H1 (cell line): Measurements from ENCODE around the gene PLPP2. TPM values are rescaled to one million over a fixed set of nuclear protein-coding genes. Genes with fewer than 3 reads are reported as not detected.

Experiments used
- CTCF ChIA-PET: fragments of 300-600 bp; sonication (Branson Sonifier 250); formaldehyde crosslinking; loops from one replicate; lab custom pipeline; 2021; ENCODE audit not compliant: partially characterized antibody; lab: Charles Lee
- POLR2A ChIA-PET: fragments of 300-600 bp; sonication (Branson Sonifier 250); formaldehyde crosslinking; loops from one replicate; lab custom pipeline; 2021; ENCODE audit warnings: inconsistent platforms; ENCODE audit not compliant: partially characterized antibody; lab: Charles Lee
- DNase-seq, 2 experiments: peaks; one replicate each; pipeline versions ENCODE4 v3.0.0 to v3.0.0-alpha.2; 2010 to 2022; ENCODE audit warnings: low spot score in 2 of 2, low read depth in 1 of 2, mixed read lengths in 1 of 2
- FAIRE-seq: peaks from 2 replicates; lab custom pipeline; 2011; peaks lifted over from hg19 to GRCh38; lab: Jason Lieb, UNC
- H2AFZ ChIP-seq: 2 replicates; pipeline ENCODE4 v1.8.1; 2012; ENCODE audit warnings: low read length, inconsistent platforms
- H2AK5ac ChIP-seq: 2 replicates; pipeline ENCODE4 v1.6.1; 2013; ENCODE audit warnings: low read depth, low read length
- H2BK120ac ChIP-seq: replicated peaks from 2 replicates; pipeline ENCODE3; 2013; ENCODE audit warnings: low read depth, low read length, inconsistent platforms
- H2BK12ac ChIP-seq: 2 replicates; pipeline ENCODE4 v1.6.1; 2013; ENCODE audit warnings: low read depth, low read length
- H2BK15ac ChIP-seq: 2 replicates; pipeline ENCODE4 v1.6.1; 2013; ENCODE audit warnings: low read length
- H2BK20ac ChIP-seq: 2 replicates; pipeline ENCODE4 v1.6.1; 2013; ENCODE audit warnings: low read length
- H2BK5ac ChIP-seq: 2 replicates; pipeline ENCODE4 v1.6.1; 2013; ENCODE audit warnings: low read depth, low read length
- H3K14ac ChIP-seq: 2 replicates; pipeline ENCODE4 v1.6.1; 2013; ENCODE audit warnings: inconsistent platforms; ENCODE audit not compliant: insufficient read length
- H3K18ac ChIP-seq: 2 replicates; pipeline ENCODE4 v1.6.1; 2013; ENCODE audit warnings: low read length; ENCODE audit errors: extremely low read depth
- H3K23ac ChIP-seq: 2 replicates; pipeline ENCODE4 v1.6.1; 2013; ENCODE audit warnings: inconsistent platforms; ENCODE audit not compliant: insufficient read length
- H3K23me2 ChIP-seq: 2 replicates; pipeline ENCODE4 v1.6.1; 2013; ENCODE audit warnings: low read depth, low read length
- H3K27ac ChIP-seq: 2 replicates; pipeline ENCODE4 v1.6.1; 2011; ENCODE audit warnings: low read depth, low read length, inconsistent platforms
- H3K27me3 ChIP-seq, 4 experiments: replicated peaks in 1 of 4; 1 replicate in 1 of 4; 2 replicates in 3 of 4; pipeline versions ENCODE4 v1.6.1 to v1.8.1; 2011 to 2013; ENCODE audit warnings: low read length in 3 of 4, mild to moderate bottlenecking in 3 of 4, inconsistent platforms in 2 of 4, mixed read lengths in 2 of 4, moderate library complexity in 1 of 4; ENCODE audit not compliant: control insufficient read depth in 3 of 4, insufficient read depth in 3 of 4; ENCODE audit errors: extremely low read depth in 1 of 4
- H3K36me3 ChIP-seq, 4 experiments: 2 replicates each; pipeline versions ENCODE4 v1.6.1 to v1.8.1; 2011 to 2013; ENCODE audit warnings: mild to moderate bottlenecking in 4 of 4, low read length in 3 of 4, moderate library complexity in 2 of 4, control low read depth in 1 of 4, inconsistent platforms in 1 of 4; ENCODE audit not compliant: insufficient read depth in 4 of 4, control insufficient read depth in 2 of 4
- H3K4ac ChIP-seq: replicated peaks from 2 replicates; pipeline ENCODE3; 2013; ENCODE audit warnings: low read length, low read depth, mixed read lengths, inconsistent platforms; ENCODE audit not compliant: insufficient read length
- H3K4me1 ChIP-seq, 4 experiments: replicated peaks in 1 of 4; 1 replicate in 1 of 4; 2 replicates in 3 of 4; pipeline versions ENCODE4 v1.6.1 to v1.8.1; 2011 to 2013; ENCODE audit warnings: low read length in 3 of 4, inconsistent platforms in 2 of 4, mixed read lengths in 1 of 4; ENCODE audit not compliant: insufficient read depth in 4 of 4, control insufficient read depth in 3 of 4
- H3K4me2 ChIP-seq, 2 experiments: 2 replicates each; pipeline versions ENCODE4 v1.6.1 to v1.8.1; 2011 to 2013; ENCODE audit warnings: low read depth in 2 of 2, low read length in 2 of 2, control low read depth in 1 of 2, inconsistent platforms in 1 of 2, mild to moderate bottlenecking in 1 of 2; ENCODE audit not compliant: insufficient read depth in 1 of 2
- H3K4me3 ChIP-seq, 4 experiments: fragments of 200-600, 300-600 bp in 1 of 4; sonication (generic), shearing (Covaris generic), sonication (Bioruptor Twin) in 1 of 4; 2 replicates each; pipeline versions ENCODE4 v1.5.1 to v1.8.1; 2011 to 2016; ENCODE audit warnings: low read length in 4 of 4, low read depth in 3 of 4, control low read depth in 2 of 4, inconsistent platforms in 2 of 4, mild to moderate bottlenecking in 2 of 4, mixed read lengths in 1 of 4, moderate library complexity in 1 of 4; ENCODE audit not compliant: insufficient read depth in 2 of 4; ENCODE audit errors: extremely low read depth in 1 of 4
- H3K56ac ChIP-seq: replicated peaks from 2 replicates; pipeline ENCODE3; 2013; ENCODE audit warnings: low read depth, mild to moderate bottlenecking, mixed read lengths, low read length, inconsistent platforms; ENCODE audit not compliant: insufficient read length
- H3K79me1 ChIP-seq: 2 replicates; pipeline ENCODE4 v1.6.1; 2013; ENCODE audit warnings: low read depth, low read length, control low read depth
- H3K79me2 ChIP-seq, 2 experiments: 2 replicates each; pipeline versions ENCODE4 v1.6.1 to v1.8.1; 2012 to 2013; ENCODE audit warnings: low read length in 2 of 2, mild to moderate bottlenecking in 2 of 2, inconsistent platforms in 1 of 2; ENCODE audit not compliant: insufficient read depth in 2 of 2, control insufficient read depth in 1 of 2
- H3K9ac ChIP-seq, 4 experiments: replicated peaks in 1 of 4; 1 replicate in 1 of 4; 2 replicates in 3 of 4; pipeline versions ENCODE4 v1.6.1 to v1.8.1; 2011 to 2013; ENCODE audit warnings: low read depth in 3 of 4, low read length in 3 of 4, control low read depth in 2 of 4, mild to moderate bottlenecking in 2 of 4, moderate library complexity in 2 of 4, inconsistent platforms in 1 of 4; ENCODE audit errors: extremely low read depth in 1 of 4
- H3K9me3 ChIP-seq, 2 experiments: 2 replicates each; pipeline versions ENCODE4 v1.6.1 to v1.8.1; 2012 to 2013; ENCODE audit warnings: mild to moderate bottlenecking in 2 of 2, moderate library complexity in 2 of 2, control low read depth in 1 of 2, inconsistent platforms in 1 of 2, low read depth in 1 of 2, low read length in 1 of 2, mixed read lengths in 1 of 2; ENCODE audit not compliant: insufficient read depth in 2 of 2
- H4K20me1 ChIP-seq, 2 experiments: replicated peaks in 1 of 2; 2 replicates each; pipeline versions ENCODE3 to v1.8.1; 2011 to 2013; ENCODE audit warnings: inconsistent platforms in 2 of 2, low read length in 2 of 2, mild to moderate bottlenecking in 1 of 2; ENCODE audit not compliant: insufficient read depth in 2 of 2, control insufficient read depth in 1 of 2
- H4K5ac ChIP-seq: 2 replicates; pipeline ENCODE4 v1.6.1; 2013; ENCODE audit warnings: low read length, low read depth, mixed read lengths, inconsistent platforms; ENCODE audit not compliant: insufficient read length
- H4K8ac ChIP-seq: 2 replicates; pipeline ENCODE4 v1.8.0; 2013; ENCODE audit warnings: mild to moderate bottlenecking, moderate library complexity, low read length, inconsistent platforms; ENCODE audit not compliant: insufficient read depth; ENCODE audit errors: extremely low read depth
- H4K91ac ChIP-seq: replicated peaks from 2 replicates; pipeline ENCODE3; 2013; ENCODE audit warnings: low read length, mixed read lengths, inconsistent platforms; ENCODE audit not compliant: insufficient read length
- TEAD4 ChIP-seq: IDR thresholded peaks from 2 replicates; pipeline ENCODE4 v1.6.1; 2012; ENCODE audit warnings: low read depth, low read length, inconsistent platforms, mixed read lengths
- whole genome bisulfite sequencing, 2 experiments: shearing (Covaris generic) in 1 of 2; methylation state at CpG; one replicate each; pipeline versions ENCODE4 v1.1.6 to v1.1.7; 2013 to 2015; ENCODE audit warnings: low lambda C conversion rate in 2 of 2, mixed read lengths in 2 of 2, inconsistent platforms in 1 of 2, low coverage in 1 of 2, missing lambda C conversion rate in 1 of 2; ENCODE audit not compliant: insufficient replicate concordance in 2 of 2, insufficient coverage in 1 of 2, insufficient read length in 1 of 2; ENCODE audit errors: extremely low coverage in 1 of 2, missing lambda C conversion rate in 1 of 2; 5-methylcytosine and 5-hydroxymethylcytosine counted together
- polyA plus RNA-seq, 7 experiments: library from polyadenylated mRNA; depleted of rRNA in 3 of 7; stranded (reverse) in 5 of 7; unstranded in 2 of 7; fragments of >200 nt in 5 of 7; fragments of 200-250 nt in 2 of 7; gene quantifications; 1 replicate in 5 of 7; 2 replicates in 1 of 7; 4 replicates in 1 of 7; pipeline versions ENCODE4 v1.2.1 to v1.2.3, GENCODE V29; 2011 to 2013; ENCODE audit warnings: missing spikeins in 2 of 7, mixed read lengths in 2 of 7
- total RNA-seq: library from RNA; stranded (reverse); fragmentation: NEBNext Ultra II Directional; extraction: Animal tissue kit (Norgen Biotek cat#: 25700); gene quantifications from 2 replicates; pipeline ENCODE4 v1.2.1, GENCODE V29; 2021

PLPP2 gene
- total and polyA plus RNA-seq, 2 of the 8 experiments (the other 6 are each of a cell fraction or from before 2014, with no cell fraction given) = 101 to 195 TPM

GRCh38 chr19:327291-328024 is 36.3 kb upstream of the PLPP2 start:
- H4K20me1 ChIP-seq = peaks cover 2 to 19% of the 10 kb centered on the region in 2 experiments
- peaks cover 34 to 89% (median 61%) of the 10 kb centered on the region in 4 experiments for H3K36me3 ChIP-seq
- H3K9me3 ChIP-seq = peaks cover 0 to 2% of the 10 kb centered on the region in 2 experiments; a peak in 1 of 4 replicates
- H3K23me2 ChIP-seq = peaks cover 4% of the 10 kb centered on the region; the same call in 1 of the 2 replicates
- H3K23ac ChIP-seq = no peak overlapping the region
- H2BK5ac ChIP-seq = no peak overlapping the region
- peaks cover 13% of the 10 kb centered on the region for H3K79me1 ChIP-seq
- H2BK15ac ChIP-seq = no peak overlapping the region
- no peak overlapping the region for H3K14ac ChIP-seq
- WGBS, 2 experiments = 92% methylated on average over 17 of the region's 17 CpGs; no CpG with 5 or more reads in 1 of the 2 experiments
- H3K79me2 ChIP-seq = peaks cover 11 to 39% of the 10 kb centered on the region in 2 experiments
- H2AK5ac ChIP-seq = no peak overlapping the region
- no peak overlapping the region for H3K9ac ChIP-seq
- H3K4me2 ChIP-seq = no peak overlapping the region
- H3K27ac ChIP-seq = no peak overlapping the region
- H2BK12ac ChIP-seq = no peak overlapping the region
- H3K4me3 ChIP-seq = no peak overlapping the region
- no peak overlapping the region for H4K91ac ChIP-seq
- H3K56ac ChIP-seq = no peak overlapping the region
- H3K4ac ChIP-seq = no peak overlapping the region
- H3K4me1 ChIP-seq = no peaks in the 10 kb centered on the region
- H3K27me3 ChIP-seq = no peaks in the 10 kb centered on the region
- no peak overlapping the region for H4K8ac ChIP-seq
- POLR2A ChIA-PET = interaction anchor here (0.6 to 1.1 kb wide), 5 partner anchors 13 to 735 kb away, joined by 3 to 4 read pairs (median 3); no protein-coding TSS in a partner anchor
- no peak overlapping the region for H4K5ac ChIP-seq
- FAIRE-seq (no peak), DNase-seq (no peak)
- H2AFZ ChIP-seq = no peak overlapping the region
- CTCF ChIA-PET = interaction anchor here (1.6 kb wide), 1 partner anchor 13 kb away, joined by 3 read pairs; no protein-coding TSS in a partner anchor
- no peak overlapping the region for H2BK20ac ChIP-seq
- no peak for TF ChIP-seq TEAD4
- no peak overlapping the region for H3K18ac ChIP-seq
- no peak overlapping the region for H2BK120ac ChIP-seq
